GM11168 (cell line): ENCODE results near the gene TSPAN18.

ENCODE experiments used
- in situ Hi-C: fragments of 300-500 bp; cut with MboI; formaldehyde crosslinking; loops from one replicate; pipeline ENCODE4 v1.12.0; 2022; ENCODE audit warnings: low sequenced_read_pairs; ENCODE audit not compliant: unreplicated experiment

The TSPAN18 gene

GRCh38 chr11:44943118-44943517 lies 216.4 kb downstream of the TSPAN18 start:
- in situ Hi-C loops: no loop called here

DNA sequence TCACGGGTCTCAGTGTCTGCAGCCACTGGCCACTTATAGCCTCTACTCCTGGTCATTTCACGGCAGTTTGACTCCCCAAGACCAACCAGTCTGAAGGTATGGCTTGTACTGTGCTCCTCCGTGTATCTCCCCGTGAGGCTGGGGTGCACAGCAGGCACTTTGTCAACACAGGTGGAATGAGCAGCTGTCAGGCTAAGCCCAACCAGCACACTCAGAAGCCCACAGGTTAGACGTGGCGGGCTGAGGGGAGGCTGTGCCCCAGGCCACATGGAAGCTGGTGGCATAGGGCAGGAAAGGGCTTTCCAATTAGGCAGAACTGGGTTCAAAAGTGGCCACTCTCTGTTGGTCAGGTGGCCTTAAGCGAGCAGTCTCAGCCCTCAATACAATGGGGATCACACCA lies 216.9 kb downstream of the TSPAN18 start:
- in situ Hi-C loops: no loop called here

GRCh38 chr11:44944181-44944852 lies 217.6 kb downstream of the TSPAN18 start:
- in situ Hi-C loops: no loop called here

- in situ Hi-C loops: no loop called here
Measured at GRCh38 chr11:44944853-44945235, 218.1 kb downstream of the TSPAN18 start.

- in situ Hi-C loops: no loop called here
Measured at GRCh38 chr11:44945666-44946065, 218.9 kb downstream of the TSPAN18 start.

DNA sequence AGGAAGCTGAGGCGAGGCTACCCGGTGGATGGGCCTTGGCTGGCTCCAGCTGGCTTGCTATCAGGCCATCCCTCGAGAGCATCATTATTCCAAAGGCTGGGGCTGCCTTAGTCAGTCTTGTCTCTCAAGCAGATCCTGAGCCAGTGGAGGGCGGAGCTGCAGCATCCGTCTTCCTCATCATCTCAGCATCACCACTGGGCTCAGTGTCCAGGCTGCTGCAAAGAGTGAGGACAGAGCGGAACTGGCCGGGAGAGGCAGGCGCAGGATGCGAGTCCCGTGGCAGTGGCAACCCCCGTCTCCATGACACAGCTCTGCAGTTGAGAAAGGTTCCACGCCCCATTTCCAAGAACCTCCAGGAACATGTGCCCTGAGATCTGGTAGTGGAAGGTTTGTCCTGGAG lies 219.5 kb downstream of the TSPAN18 start:
- in situ Hi-C loops: no loop called here

GRCh38 chr11:44947114-44947513 lies 220.4 kb downstream of the TSPAN18 start:
- in situ Hi-C loops: no loop called here

GRCh38 chr11:44948155-44948554 lies 221.4 kb downstream of the TSPAN18 start:
- in situ Hi-C loops: no loop called here

DNA sequence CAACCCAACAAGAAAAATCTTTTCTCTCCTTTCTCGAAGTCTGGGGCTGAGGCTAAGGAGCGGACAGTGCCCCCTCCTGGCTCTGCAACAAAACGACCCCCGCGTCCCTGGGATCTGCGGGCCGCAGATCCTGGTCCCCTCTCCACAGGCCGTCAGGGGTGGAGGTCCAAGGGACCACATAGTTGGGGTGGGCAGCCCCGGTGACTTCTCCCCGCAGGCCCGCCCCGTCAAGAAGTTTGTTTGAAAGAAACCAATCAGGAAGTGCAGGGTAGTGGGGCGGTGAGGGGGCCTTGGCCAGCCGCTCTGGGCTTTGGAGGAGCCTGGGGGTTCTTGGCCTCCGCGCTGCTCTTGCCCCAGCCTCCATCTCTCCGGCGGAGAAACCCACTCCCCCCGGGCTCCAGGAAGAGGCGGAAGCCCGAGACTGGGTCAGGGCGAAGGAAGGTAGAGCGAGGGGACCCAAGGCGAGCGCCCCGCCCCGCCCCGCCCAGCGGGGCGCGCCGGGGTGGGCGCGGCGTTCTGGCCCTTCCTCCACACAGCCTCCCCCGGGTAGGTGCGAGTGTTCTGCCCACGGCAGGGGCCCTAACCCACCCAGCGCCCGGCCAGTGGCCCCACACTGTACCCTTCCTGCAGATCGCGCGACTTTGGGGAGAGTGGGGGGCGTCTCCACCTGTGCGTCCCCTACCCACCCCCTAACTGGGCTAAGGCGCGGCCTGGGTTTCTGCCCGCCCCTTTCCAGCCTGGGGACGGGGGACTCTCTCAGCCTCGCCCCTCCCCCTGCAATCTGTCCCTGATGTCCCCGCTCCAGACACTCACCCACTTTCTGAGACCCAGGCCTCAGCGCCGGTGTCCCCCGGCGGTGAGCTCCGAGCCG lies 222.6 kb downstream of the TSPAN18 start:
- in situ Hi-C loops: no loop called here

- in situ Hi-C loops: no loop called here
Measured at GRCh38 chr11:44950031-44950624, 223.4 kb downstream of the TSPAN18 start.

GRCh38 chr11:44950625-44951476 lies 224.1 kb downstream of the TSPAN18 start, which contains the start of gene TP53I11:
Gene TP53I11, minus strand, starts transcription at chr11:44950883. Its CDS starts 12,548 bp downstream, at chr11:44938335.
- in situ Hi-C loops: no loop called here

DNA sequence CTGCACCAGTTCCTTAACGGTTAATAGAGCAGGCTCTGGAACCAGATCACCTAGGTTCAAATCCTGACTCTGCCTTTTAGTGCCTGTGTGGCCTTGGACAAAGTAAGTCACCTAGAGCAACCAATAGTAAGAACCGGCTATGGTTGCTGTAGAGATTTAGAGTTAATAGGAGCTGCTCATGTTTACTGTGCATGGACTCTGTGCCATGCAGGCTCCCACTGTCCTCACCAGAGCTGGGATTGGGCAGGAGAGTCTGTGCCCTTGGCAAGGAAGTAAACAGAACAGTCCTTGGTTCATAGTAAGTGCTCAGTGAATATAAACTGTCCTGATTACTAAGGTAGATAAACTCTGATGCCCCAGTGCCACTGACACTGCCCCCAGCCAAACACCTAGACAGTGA lies 225.3 kb downstream of the TSPAN18 start:
- in situ Hi-C loops: no loop called here

GRCh38 chr11:44952500-44953260 lies 225.9 kb downstream of the TSPAN18 start:
- in situ Hi-C loops: no loop called here

- in situ Hi-C loops: no loop called here
Measured at GRCh38 chr11:44954051-44954906, 227.5 kb downstream of the TSPAN18 start.

DNA sequence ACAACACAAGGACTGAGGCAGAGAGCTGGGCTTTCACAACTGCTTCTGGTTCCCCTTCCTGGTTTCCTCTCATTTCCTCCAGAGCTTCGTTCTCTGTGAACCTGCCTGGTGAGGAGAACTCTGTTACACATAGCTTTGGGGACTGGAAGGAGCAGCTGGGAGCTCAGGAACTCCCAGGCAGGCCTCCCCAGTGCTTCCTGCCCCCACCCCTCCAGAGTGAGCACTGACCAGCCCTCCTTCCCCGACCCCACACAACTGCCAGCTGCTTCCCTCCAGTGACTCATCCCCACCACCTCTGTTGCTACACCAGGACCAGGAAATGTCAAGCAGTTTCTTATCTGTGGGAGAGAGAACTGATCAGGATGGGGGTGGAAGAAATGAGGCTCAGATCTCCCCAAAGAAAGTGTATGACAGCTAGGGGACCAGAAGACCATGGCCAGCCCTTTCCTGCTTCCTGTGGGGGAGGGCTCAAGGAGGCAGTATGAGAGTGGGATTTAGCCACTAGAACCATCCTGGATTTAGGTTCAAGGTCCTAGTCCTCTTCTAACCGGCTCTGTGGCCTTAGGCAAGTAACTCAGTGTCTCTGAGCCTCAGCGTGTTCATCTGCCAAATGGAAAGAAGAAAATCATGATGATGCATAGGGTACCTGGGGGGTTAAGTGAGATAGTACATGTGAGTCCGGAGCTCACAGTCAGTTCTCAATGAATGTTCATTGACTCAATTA lies 228.4 kb downstream of the TSPAN18 start:
- in situ Hi-C loops: no loop called here

GRCh38 chr11:44957040-44957515 lies 230.3 kb downstream of the TSPAN18 start:
- in situ Hi-C loops: no loop called here

- in situ Hi-C loops: no loop called here
Measured at GRCh38 chr11:44957776-44958564, 231.2 kb downstream of the TSPAN18 start.
